HG03175 (cell line): ENCODE measurements around the gene CEP350.
"Not testable (repeated sequence)": the region's sequence is repeated elsewhere in the genome, so short reads cannot be mapped to it uniquely, and the experiment has no call there.

Experiments used
- ATAC-seq: cut with Tn5 transposase; IDR thresholded peaks from one replicate; pipeline ENCODE4 v1.9.1; 2021; ENCODE audit warnings: mild to moderate bottlenecking, moderate library complexity; ENCODE audit not compliant: unreplicated experiment

Gene CEP350

GRCh38 chr1:180112984-180113647 is 158.5 kb downstream of the CEP350 start:
- no peak for ATAC-seq

- ATAC-seq: no peak
Observed at GRCh38 chr1:180114396-180114945, 159.9 kb downstream of the CEP350 start.

GRCh38 chr1:180116964-180117763 is 162.6 kb downstream of the CEP350 start:
- ATAC-seq: no peak

GRCh38 chr1:180117764-180118116 is 163.1 kb downstream of the CEP350 start:
- no peak for ATAC-seq

- no peak for ATAC-seq
Observed at GRCh38 chr1:180119837-180120236, 165.2 kb downstream of the CEP350 start.

GRCh38 chr1:180123463-180123936 is 168.9 kb downstream of the CEP350 start:
- ATAC-seq: no peak

- ATAC-seq: no peak
Observed at GRCh38 chr1:180130651-180131050, 176.0 kb downstream of the CEP350 start.

- no peak for ATAC-seq
Observed at GRCh38 chr1:180131510-180131909, 176.9 kb downstream of the CEP350 start.

GRCh38 chr1:180133193-180133592 is 178.6 kb downstream of the CEP350 start:
- ATAC-seq: no peak

- ATAC-seq: not testable (repeated sequence)
Observed at GRCh38 chr1:180133688-180134087, 179.1 kb downstream of the CEP350 start.

GRCh38 chr1:180135535-180135934 is 180.9 kb downstream of the CEP350 start:
- ATAC-seq: no peak

- ATAC-seq: no peak
Observed at GRCh38 chr1:180136331-180136967, 181.8 kb downstream of the CEP350 start.

GRCh38 chr1:180136968-180137356 is 182.4 kb downstream of the CEP350 start:
- ATAC-seq: no peak

- ATAC-seq: no peak
Observed at GRCh38 chr1:180137776-180138175, 183.2 kb downstream of the CEP350 start.

GRCh38 chr1:180141381-180141934 is 186.8 kb downstream of the CEP350 start:
- no peak for ATAC-seq

GRCh38 chr1:180143359-180143758 is 188.7 kb downstream of the CEP350 start:
- no peak for ATAC-seq

GRCh38 chr1:180144659-180145357 is 190.2 kb downstream of the CEP350 start:
- no peak for ATAC-seq

- no peak for ATAC-seq
Observed at GRCh38 chr1:180145446-180145845, 190.8 kb downstream of the CEP350 start.

GRCh38 chr1:180150982-180151381 is 196.4 kb downstream of the CEP350 start:
- ATAC-seq: no peak

GRCh38 chr1:180151508-180151907 is 196.9 kb downstream of the CEP350 start:
- ATAC-seq: no peak

- no peak for ATAC-seq
Observed at GRCh38 chr1:180152588-180152987, 198.0 kb downstream of the CEP350 start.
